Skeletal muscle tissue (tissue), 4 donors: Measurements from ENCODE around the gene CCDC186. TPM values are rescaled to one million over a fixed set of nuclear protein-coding genes. Genes with fewer than 3 reads are reported as not detected.
"Not testable (repeated sequence)": the region's sequence is repeated elsewhere in the genome, so short reads cannot be mapped to it uniquely, and the experiment has no call there.

ENCODE experiments used
- H3K27ac ChIP-seq: one replicate; pipeline ENCODE4 v1.7.0; 2013; ENCODE audit warnings: mild to moderate bottlenecking, low read depth, low read length, inconsistent platforms
- H3K27me3 ChIP-seq, 3 donors: one replicate each; pipeline ENCODE4 v1.7.0; 2013; ENCODE audit warnings: low read length in 3 of 3; ENCODE audit not compliant: control insufficient read depth in 3 of 3, insufficient read depth in 3 of 3
- H3K36me3 ChIP-seq, 3 donors: one replicate each; pipeline ENCODE4 v1.7.0; 2013; ENCODE audit warnings: low read length in 3 of 3; ENCODE audit not compliant: control insufficient read depth in 3 of 3, insufficient read depth in 3 of 3
- H3K4me1 ChIP-seq, 3 donors: one replicate each; pipeline ENCODE4 v1.7.0; 2013; ENCODE audit warnings: low read length in 3 of 3, mild to moderate bottlenecking in 3 of 3; ENCODE audit not compliant: control insufficient read depth in 3 of 3, insufficient read depth in 3 of 3
- H3K4me3 ChIP-seq, 3 donors: one replicate each; pipeline ENCODE4 v1.7.0; 2013; ENCODE audit warnings: low read length in 3 of 3
- H3K9ac ChIP-seq, 3 donors: one replicate each; pipeline ENCODE4 v1.7.0; 2013; ENCODE audit warnings: low read length in 3 of 3, mild to moderate bottlenecking in 3 of 3, moderate library complexity in 2 of 3, low read depth in 1 of 3
- H3K9me3 ChIP-seq, 3 donors: one replicate each; pipeline ENCODE4 v1.7.0; 2013; ENCODE audit warnings: low read length in 3 of 3; ENCODE audit not compliant: control insufficient read depth in 3 of 3
- total RNA-seq: library from RNA; depleted of rRNA; stranded (reverse); fragments of >200 nt; gene quantifications from one replicate; pipeline ENCODE4 v1.2.3, GENCODE V29; 2014
- donor health status: Osteomylitis.

Gene CCDC186
- total RNA-seq, 1 donor from 2014 or later: 9.4 TPM

- Histone ChIP-seq H3K27ac (no peak overlapping the region), H3K9ac (no peak overlapping the region), H3K4me1 (peaks cover 0 to 3% (median 0%) of the 10 kb centered on the region in 3 donors), H3K36me3 (peaks cover 0 to 3% (median 2%) of the 10 kb centered on the region in 3 donors), H3K27me3 (no peaks in the 10 kb centered on the region), H3K9me3 (peaks cover 0 to 3% (median 0%) of the 10 kb centered on the region in 3 donors), H3K4me3 (no peak overlapping the region)
Observed at GRCh38 chr10:114166043-114166442, 8.0 kb downstream of the CCDC186 start.

DNA sequence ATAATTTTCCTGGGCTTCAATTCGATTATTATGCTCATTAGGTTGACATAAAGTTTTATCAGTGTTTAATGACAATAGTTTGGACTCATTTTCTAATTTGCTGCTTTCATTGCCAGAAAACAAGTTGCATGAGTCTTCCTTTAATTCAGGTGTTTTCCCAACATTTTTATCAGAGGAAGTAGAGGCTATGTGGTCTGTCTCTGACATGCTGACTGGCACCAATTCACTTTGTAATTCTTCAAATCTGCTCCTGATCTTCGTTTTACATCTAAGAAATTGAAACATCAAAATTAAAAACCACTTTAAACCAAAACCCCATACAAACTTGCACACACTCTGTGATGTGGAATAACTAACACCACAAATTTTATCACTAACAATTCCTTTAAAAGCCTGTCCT lies 10.9 kb downstream of the CCDC186 start:
- Histone ChIP-seq H3K9ac (no peak overlapping the region), H3K4me3 (no peak overlapping the region), H3K27me3 (no peaks in the 10 kb centered on the region), H3K27ac (no peak overlapping the region), H3K4me1 (peaks cover 0 to 3% (median 0%) of the 10 kb centered on the region in 3 donors), H3K36me3 (peaks cover 0 to 2% (median 0%) of the 10 kb centered on the region in 3 donors), H3K9me3 (no peaks in the 10 kb centered on the region)

GRCh38 chr10:114157912-114158311 lies 16.1 kb downstream of the CCDC186 start:
- Histone ChIP-seq H3K27me3 (no peaks in the 10 kb centered on the region), H3K9me3 (no peaks in the 10 kb centered on the region), H3K4me3 (no peak overlapping the region), H3K27ac (no peak overlapping the region), H3K4me1 (no peaks in the 10 kb centered on the region), H3K36me3 (peaks cover 2 to 17% (median 13%) of the 10 kb centered on the region in 3 donors), H3K9ac (no peak overlapping the region)

DNA sequence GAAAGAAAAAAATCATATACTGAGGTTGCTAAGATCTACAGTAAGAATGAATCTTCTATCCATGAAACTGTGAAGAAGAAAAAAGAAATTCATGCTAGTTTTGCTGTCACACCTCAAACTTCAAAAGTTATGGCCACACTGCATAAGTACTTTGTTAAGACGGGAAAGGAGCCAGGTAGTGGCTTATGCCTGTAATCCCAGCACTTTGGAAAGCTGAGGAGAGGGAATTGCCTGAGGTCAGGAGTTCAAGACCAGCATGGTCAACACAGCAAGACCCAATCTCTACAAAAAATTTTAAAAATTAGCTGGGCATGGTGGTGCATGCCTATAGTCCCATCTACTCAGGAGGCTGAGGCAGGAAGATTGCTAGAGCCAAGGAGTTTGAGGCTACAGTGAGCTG lies 22.1 kb downstream of the CCDC186 start:
- Histone ChIP-seq H3K9ac (no peak overlapping the region), H3K4me3 (no peak overlapping the region), H3K27ac (no peak overlapping the region), H3K27me3 (no peaks in the 10 kb centered on the region), H3K9me3 (no peaks in the 10 kb centered on the region), H3K4me1 (no peaks in the 10 kb centered on the region), H3K36me3 (peaks cover 2 to 31% (median 28%) of the 10 kb centered on the region in 3 donors)

DNA sequence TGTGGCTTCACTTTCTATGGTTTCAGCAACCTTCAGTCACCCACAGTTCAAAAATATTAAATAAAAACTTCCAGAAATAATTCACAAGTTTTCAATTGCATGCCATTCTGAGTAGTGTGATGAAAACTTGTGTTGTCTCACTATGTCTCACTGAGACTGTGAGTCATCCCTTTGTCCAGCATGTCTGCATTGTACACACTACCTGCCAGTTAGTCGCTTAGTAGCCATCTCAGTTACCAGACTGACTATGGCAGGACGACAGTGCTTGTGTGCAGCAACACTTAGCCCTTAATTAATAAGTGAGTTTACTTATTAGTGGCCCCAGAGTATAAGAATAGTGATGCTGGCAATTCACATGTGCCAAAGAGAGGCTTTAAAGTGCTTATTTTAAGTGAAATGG lies 22.5 kb downstream of the CCDC186 start:
- Histone ChIP-seq H3K27ac (no peak overlapping the region), H3K4me1 (no peaks in the 10 kb centered on the region), H3K9ac (no peak overlapping the region), H3K4me3 (no peak overlapping the region), H3K27me3 (no peaks in the 10 kb centered on the region), H3K9me3 (no peaks in the 10 kb centered on the region), H3K36me3 (peaks cover 2 to 31% (median 25%) of the 10 kb centered on the region in 3 donors)

DNA sequence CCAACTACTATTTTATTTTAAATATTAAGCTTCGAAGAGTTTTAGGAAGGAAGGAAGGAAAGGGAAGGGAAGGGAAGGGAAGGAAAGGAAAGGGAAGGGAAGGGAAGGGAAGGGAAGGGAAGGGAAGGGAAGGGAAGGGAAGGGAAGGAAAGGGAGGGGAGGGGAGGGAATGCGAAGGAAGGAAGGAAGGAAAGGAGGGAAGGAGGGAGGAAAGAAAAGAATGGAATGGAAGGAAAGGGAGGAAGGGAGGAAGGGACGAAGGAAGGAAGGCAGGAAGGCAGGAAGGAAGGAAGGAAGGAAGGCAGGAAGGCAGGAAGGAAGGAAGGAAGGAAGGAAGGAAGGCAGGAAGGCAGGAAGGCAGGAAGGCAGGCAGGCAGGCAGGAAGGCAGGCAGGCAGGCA lies 24.5 kb downstream of the CCDC186 start:
- peaks cover 2 to 19% (median 18%) of the 10 kb centered on the region in 3 donors for H3K36me3 ChIP-seq
- H3K4me3 ChIP-seq, H3K27me3 ChIP-seq, H3K9ac ChIP-seq, H3K27ac ChIP-seq, H3K9me3 ChIP-seq, H3K4me1 ChIP-seq: not testable (repeated sequence)

DNA sequence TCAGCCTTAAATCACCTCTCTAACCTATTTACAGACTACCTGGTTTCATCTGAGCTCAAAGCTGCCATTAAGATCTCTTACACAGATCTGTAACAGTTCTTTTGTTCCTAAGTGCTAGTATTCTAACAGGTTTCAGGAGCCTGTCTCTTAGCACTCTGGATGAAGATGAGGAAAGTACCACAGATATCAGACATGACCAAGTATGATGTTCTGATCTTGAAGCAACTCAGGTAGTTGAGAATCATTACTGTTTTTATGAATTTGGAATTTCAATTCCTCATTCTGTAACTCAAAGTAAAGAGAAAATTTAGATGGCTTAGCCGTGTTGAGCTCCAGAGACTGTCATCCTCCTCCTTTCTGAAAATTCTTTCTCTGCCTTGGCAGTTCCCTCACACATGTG lies 30.8 kb downstream of the CCDC186 start:
- Histone ChIP-seq H3K27ac (no peak overlapping the region), H3K9me3 (no peaks in the 10 kb centered on the region), H3K27me3 (no peaks in the 10 kb centered on the region), H3K9ac (no peak overlapping the region), H3K4me3 (no peak overlapping the region), H3K36me3 (peaks cover 3 to 22% (median 16%) of the 10 kb centered on the region in 3 donors), H3K4me1 (peaks cover 0 to 3% (median 0%) of the 10 kb centered on the region in 3 donors)

DNA sequence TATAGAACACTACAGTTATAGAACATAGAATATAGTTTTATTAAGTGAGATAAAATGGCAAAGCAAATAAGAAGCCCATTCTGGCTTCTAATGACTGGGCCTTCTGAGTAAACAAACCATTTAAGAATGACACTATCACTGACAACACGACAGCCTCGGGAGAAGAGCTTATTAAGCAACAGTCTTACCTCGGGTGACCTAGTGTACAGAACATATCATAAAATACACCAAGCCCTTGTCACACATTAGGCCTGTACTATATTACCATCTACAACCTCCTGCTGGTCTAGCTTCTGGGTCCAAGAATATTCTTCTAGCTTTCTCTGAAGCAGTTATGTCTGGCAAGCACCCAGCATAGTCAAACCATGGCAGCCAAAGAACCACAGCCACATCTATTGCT lies 32.0 kb downstream of the CCDC186 start:
- Histone ChIP-seq H3K4me3 (no peak overlapping the region), H3K9ac (no peak overlapping the region), H3K4me1 (peaks cover 0 to 3% (median 0%) of the 10 kb centered on the region in 3 donors), H3K27ac (no peak overlapping the region), H3K36me3 (peaks cover 2 to 18% (median 13%) of the 10 kb centered on the region in 3 donors), H3K9me3 (no peaks in the 10 kb centered on the region), H3K27me3 (no peaks in the 10 kb centered on the region)

GRCh38 chr10:114140827-114141226 lies 33.2 kb downstream of the CCDC186 start:
- peaks cover 2 to 19% (median 17%) of the 10 kb centered on the region in 3 donors for H3K36me3 ChIP-seq
- not testable (repeated sequence) for H3K4me3 ChIP-seq, H3K27ac ChIP-seq, H3K9ac ChIP-seq, H3K9me3 ChIP-seq, H3K27me3 ChIP-seq, H3K4me1 ChIP-seq

DNA sequence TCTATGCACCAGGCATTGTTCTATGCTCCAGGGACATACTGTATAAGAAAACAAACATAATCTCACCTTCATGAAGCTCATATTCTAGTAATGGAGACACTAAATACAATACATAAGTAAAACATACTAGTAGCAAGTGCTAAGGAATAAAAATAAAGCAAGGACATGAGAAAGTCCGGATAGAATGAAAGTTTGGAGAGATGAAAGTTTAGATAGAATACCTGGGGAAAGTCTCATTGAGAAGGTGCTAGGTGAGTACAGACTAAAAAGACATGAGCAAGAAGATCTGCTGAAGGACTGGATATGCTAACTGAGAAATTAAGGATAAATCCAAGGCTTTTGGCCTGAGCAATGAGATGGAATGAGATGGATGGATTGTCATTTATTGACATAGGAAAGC lies 34.0 kb downstream of the CCDC186 start:
- H3K4me3 ChIP-seq: no peak overlapping the region
- H3K9me3 ChIP-seq: no peaks in the 10 kb centered on the region
- no peak overlapping the region for H3K27ac ChIP-seq
- no peaks in the 10 kb centered on the region for H3K27me3 ChIP-seq
- no peak overlapping the region for H3K9ac ChIP-seq
- peaks cover 0 to 3% (median 0%) of the 10 kb centered on the region in 3 donors for H3K4me1 ChIP-seq
- H3K36me3 ChIP-seq: peaks cover 2 to 27% (median 21%) of the 10 kb centered on the region in 3 donors
